Lower lobe of right lung (tissue), 2 donors: ENCODE results near the gene ZNF460. TPM values are rescaled to one million over a fixed set of nuclear protein-coding genes. Genes with fewer than 3 reads are reported as not detected.

ENCODE experiments used
- ATAC-seq, 2 donors: fragments of 200-7000 bp; cut with Tn5 transposase; one replicate each; pipeline ENCODE4 v1.9.1; 2020 to 2022; ENCODE audit warnings: mild to moderate bottlenecking in 2 of 2, moderate library complexity in 2 of 2
- DNase-seq: peaks from one replicate; pipeline ENCODE4 v3.0.0-alpha.2; 2020
- H3K27ac ChIP-seq: fragments of 200-600 bp; one replicate; pipeline ENCODE4 v1.8.0; 2022
- H3K27me3 ChIP-seq: fragments of 200-600 bp; one replicate; pipeline ENCODE4 v1.8.0; 2022; ENCODE audit warnings: low read depth
- H3K36me3 ChIP-seq: fragments of 200-600 bp; one replicate; pipeline ENCODE4 v1.8.0; 2022; ENCODE audit warnings: mild to moderate bottlenecking
- H3K4me1 ChIP-seq: fragments of 200-600 bp; one replicate; pipeline ENCODE4 v1.8.0; 2022
- H3K4me3 ChIP-seq: fragments of 200-600 bp; one replicate; pipeline ENCODE4 v1.8.0; 2022; ENCODE audit warnings: mild to moderate bottlenecking
- H3K9me3 ChIP-seq: fragments of 200-600 bp; one replicate; pipeline ENCODE4 v1.8.0; 2022
- intact Hi-C: fragments of 100-400 bp; cut with DNase I; formaldehyde crosslinking; loops from one replicate; pipeline ENCODE4 v1.11.0; 2022
- total RNA-seq: library from RNA; stranded (reverse); fragmentation: NEBNext Ultra II Directional; extraction: Animal tissue kit (Norgen Biotek cat#: 25700); gene quantifications from one replicate; pipeline ENCODE4 v1.2.1, GENCODE V29; 2021
- TF ChIP-seq, protein P1 (sequence below): fragments of 200-600 bp; IDR thresholded peaks from one replicate; pipeline ENCODE4 v1.8.0; 2022; ENCODE audit warnings: antibody characterized with exemption, mild to moderate bottlenecking
- donor health status: DM: no; HTN: yes; CAD: no; lungs with severe emphysema.

ZNF460 gene
- total RNA-seq, 1 donor from 2014 or later: 51.4 TPM

DNA sequence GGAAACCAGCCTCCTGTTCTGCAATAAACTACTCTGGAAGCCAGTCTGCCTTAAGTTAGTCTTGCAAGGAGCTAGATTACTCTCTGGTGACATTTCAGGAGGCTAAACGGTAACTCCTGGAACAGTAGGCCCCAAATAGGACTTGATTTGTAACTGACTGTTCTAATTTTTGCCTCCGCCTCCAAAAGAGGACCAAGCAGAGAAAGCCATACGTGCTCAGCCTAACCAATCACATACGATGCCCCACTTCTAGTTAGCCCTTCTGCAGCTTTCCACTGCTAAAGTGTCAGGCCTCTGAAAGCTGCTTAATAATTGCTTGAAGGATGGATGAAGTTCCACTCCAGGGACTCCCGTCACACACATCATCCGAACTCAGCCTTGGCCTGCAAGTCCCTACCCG, 39.1 kb upstream of the ZNF460 start:
- TF ChIP-seq, protein P1, sequence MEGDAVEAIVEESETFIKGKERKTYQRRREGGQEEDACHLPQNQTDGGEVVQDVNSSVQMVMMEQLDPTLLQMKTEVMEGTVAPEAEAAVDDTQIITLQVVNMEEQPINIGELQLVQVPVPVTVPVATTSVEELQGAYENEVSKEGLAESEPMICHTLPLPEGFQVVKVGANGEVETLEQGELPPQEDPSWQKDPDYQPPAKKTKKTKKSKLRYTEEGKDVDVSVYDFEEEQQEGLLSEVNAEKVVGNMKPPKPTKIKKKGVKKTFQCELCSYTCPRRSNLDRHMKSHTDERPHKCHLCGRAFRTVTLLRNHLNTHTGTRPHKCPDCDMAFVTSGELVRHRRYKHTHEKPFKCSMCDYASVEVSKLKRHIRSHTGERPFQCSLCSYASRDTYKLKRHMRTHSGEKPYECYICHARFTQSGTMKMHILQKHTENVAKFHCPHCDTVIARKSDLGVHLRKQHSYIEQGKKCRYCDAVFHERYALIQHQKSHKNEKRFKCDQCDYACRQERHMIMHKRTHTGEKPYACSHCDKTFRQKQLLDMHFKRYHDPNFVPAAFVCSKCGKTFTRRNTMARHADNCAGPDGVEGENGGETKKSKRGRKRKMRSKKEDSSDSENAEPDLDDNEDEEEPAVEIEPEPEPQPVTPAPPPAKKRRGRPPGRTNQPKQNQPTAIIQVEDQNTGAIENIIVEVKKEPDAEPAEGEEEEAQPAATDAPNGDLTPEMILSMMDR: no peak
- no peak for ATAC-seq
- H3K9me3 ChIP-seq: no peaks in the 10 kb centered on the region
- no peaks in the 10 kb centered on the region for H3K27me3 ChIP-seq
- H3K27ac ChIP-seq: peak overlapping the region; percentile 90
- intact Hi-C loops: no loop called here
- peaks cover 20% of the 10 kb centered on the region for H3K4me1 ChIP-seq
- no peak for DNase-seq
- H3K36me3 ChIP-seq: peaks cover 25% of the 10 kb centered on the region
- H3K4me3 ChIP-seq: peak overlapping the region; percentile 100

DNA sequence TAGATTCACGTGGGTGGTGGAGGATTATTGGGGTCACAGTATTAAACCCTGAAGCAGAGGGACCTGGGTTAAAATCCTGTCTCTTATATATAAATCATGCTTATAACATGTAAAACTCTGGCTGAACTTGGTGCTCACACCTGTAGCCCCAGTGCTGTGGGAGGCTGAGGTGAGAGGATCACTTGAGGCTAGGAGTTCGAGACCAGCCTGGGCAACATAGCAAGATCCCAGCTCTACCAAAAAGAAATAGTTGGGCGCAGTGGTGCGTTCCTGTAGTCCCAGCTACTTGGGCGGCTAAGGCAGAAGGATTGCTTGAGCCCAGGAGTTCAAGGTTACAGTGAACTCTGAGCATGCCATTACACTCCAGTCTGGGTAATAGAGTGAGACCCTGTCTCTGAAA, 37.5 kb upstream of the ZNF460 start:
- H3K36me3 ChIP-seq: peaks cover 42% of the 10 kb centered on the region
- DNase-seq: no peak
- peaks cover 20% of the 10 kb centered on the region for H3K4me1 ChIP-seq
- no peaks in the 10 kb centered on the region for H3K27me3 ChIP-seq
- H3K9me3 ChIP-seq: no peaks in the 10 kb centered on the region
- TF ChIP-seq, protein P1: no peak
- ATAC-seq: no peak
- H3K4me3 ChIP-seq: no peak overlapping the region
- intact Hi-C loops: no loop called here
- H3K27ac ChIP-seq: no peak overlapping the region

DNA sequence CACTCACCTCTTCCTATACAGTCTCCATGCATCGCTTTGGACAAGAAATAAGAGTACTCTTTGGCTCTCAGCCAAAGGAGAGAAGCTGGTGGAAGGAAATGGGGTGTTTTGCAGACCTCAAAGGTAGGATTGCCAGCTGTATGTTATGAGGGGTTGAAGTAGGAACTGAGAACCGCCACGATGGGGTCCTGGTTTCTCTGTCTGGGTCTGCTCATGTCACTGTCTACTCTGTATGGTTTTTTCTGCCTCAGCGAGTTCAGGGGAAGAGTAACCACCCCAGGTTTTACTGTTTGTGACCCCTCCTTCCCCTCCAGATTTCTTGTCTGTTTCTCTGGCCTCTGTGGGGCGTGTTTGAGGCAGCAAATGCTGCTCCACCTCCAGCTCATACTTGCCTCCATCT, 35.8 kb upstream of the ZNF460 start:
- no peak overlapping the region for H3K27ac ChIP-seq
- peaks cover 59% of the 10 kb centered on the region for H3K36me3 ChIP-seq
- no peaks in the 10 kb centered on the region for H3K9me3 ChIP-seq
- TF ChIP-seq, protein P1: no peak
- intact Hi-C loops: no loop called here
- no peak for DNase-seq
- no peaks in the 10 kb centered on the region for H3K27me3 ChIP-seq
- H3K4me1 ChIP-seq: peaks cover 20% of the 10 kb centered on the region
- H3K4me3 ChIP-seq: no peak overlapping the region
- no peak for ATAC-seq

DNA sequence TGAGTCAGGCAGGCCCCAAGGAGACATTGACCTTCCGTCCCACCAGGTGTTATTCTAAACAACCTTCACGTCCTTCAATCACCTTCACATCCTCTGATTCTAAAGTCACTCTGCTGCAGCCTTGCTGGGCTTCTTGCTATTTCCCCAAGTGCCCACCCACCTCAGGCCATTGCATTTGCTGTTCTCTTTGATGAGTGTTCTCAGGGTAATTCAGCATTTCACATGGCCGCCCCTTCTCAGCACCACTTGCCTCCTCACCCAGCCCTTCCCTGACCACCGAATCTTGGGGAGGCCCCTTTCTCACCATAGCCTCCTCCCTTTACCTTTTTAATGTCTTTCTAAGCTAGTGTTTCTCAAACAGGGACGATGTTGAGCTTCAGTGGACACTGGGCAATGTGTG, 35.2 kb upstream of the ZNF460 start:
- intact Hi-C loops: no loop called here
- no peak for DNase-seq
- TF ChIP-seq, protein P1: no peak
- no peak overlapping the region for H3K27ac ChIP-seq
- no peaks in the 10 kb centered on the region for H3K9me3 ChIP-seq
- peaks cover 62% of the 10 kb centered on the region for H3K36me3 ChIP-seq
- no peak overlapping the region for H3K4me3 ChIP-seq
- peaks cover 20% of the 10 kb centered on the region for H3K4me1 ChIP-seq
- ATAC-seq: no peak
- no peaks in the 10 kb centered on the region for H3K27me3 ChIP-seq

DNA sequence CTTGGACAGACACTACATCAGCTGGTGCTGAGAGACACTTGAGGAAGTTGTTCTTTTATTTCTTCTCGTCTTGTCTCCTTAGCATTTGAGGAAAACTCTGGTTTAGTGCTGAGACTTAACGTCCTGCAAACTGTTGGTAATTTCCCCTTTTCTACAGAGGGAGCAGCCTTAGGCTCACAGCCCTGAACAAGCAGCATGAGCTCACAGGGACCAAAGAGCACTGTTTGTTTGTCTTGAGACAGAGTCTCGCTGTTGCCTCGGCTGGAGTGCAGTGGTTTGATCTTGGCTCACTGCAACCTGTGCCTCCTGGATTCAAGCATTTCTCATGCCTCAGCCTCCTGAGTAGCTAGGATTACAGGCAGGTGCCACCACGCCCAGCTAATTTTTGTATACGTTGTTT, 34.3 kb upstream of the ZNF460 start:
- intact Hi-C loops: no loop called here
- peaks cover 20% of the 10 kb centered on the region for H3K4me1 ChIP-seq
- DNase-seq (no peak), ATAC-seq (no peak)
- TF ChIP-seq, protein P1: no peak
- H3K9me3 ChIP-seq: no peaks in the 10 kb centered on the region
- peaks cover 71% of the 10 kb centered on the region for H3K36me3 ChIP-seq
- no peaks in the 10 kb centered on the region for H3K27me3 ChIP-seq
- H3K27ac ChIP-seq: no peak overlapping the region
- H3K4me3 ChIP-seq: no peak overlapping the region

DNA sequence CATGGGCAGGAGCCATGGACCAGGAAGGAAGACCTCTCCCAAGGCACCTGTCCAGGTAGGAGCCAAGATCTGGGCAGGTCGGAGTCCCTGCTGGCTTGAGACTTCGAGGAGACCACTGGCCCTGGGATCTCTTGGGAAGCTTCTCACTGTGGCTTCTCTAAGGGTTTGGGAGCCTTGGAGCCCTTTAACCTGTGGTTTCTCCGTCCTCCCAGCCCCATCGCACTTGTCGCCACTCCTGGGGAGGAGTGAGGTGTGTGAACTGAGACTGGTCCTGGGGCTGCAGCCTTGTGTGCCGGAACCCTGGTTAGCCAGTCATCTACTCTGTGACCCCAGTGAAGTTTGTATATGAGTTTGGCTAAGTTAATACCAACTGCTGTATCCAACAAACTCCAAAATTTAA, 31.6 kb upstream of the ZNF460 start:
- H3K36me3 ChIP-seq: peaks cover 96% of the 10 kb centered on the region
- TF ChIP-seq, protein P1: no peak
- ATAC-seq (no peak), DNase-seq (no peak)
- no peaks in the 10 kb centered on the region for H3K4me1 ChIP-seq
- no peaks in the 10 kb centered on the region for H3K9me3 ChIP-seq
- intact Hi-C loops: no loop called here
- no peaks in the 10 kb centered on the region for H3K27me3 ChIP-seq
- no peak overlapping the region for H3K4me3 ChIP-seq
- H3K27ac ChIP-seq: no peak overlapping the region
